Measurements from ENCODE around the gene HBP1. TPM values are rescaled to one million over a fixed set of nuclear protein-coding genes. Genes with fewer than 3 reads are reported as not detected.
"Not testable (repeated sequence)": the region's sequence is repeated elsewhere in the genome, so short reads cannot be mapped to it uniquely, and the experiment has no call there.

HBP1 gene
- total RNA-seq, 1 donor from 2014 or later: 11.0 TPM

DNA sequence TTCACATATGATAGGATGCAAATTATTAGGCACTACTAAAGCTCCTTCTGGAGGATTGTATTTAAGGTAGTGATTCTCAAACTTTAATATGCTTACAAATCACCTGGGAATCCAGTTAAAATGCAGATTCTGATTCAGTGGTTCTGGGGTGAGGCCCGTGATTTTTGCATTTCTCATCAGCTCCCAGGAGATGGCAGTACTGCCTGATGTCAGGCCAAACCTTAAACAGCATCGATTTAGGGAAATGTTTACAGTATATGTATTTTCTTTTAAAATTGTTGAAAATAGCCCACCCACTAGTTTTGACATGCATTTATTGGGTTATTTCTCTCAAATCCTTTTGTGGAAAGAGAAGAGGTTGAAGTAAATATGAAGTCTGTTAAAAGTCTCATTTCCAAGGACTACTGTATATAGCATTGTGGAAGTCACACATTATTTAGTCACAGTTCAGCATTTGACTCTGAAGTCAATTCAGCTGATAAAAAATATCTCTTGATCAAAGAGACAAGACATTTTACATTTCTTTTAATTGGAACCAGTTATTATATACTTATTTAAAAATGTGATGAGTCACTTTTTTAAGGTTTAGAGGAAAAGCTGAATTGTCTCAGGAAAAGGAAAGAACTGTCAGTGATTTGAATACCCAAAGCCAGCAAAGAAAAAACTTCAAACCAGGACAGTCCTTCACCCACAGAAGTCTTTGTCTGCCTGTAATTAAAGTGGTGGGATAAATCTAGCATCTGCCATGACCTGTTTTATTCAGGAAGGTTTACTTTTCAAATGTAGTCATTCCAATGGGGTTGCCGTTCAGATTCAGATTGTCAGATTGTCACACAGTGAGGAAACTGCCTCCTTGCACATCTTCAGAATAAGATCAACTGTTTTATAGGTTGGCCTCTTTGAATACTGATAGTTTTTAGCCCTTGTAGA lies 21.1 kb upstream of the HBP1 start:
- Mint-ChIP-seq H3K27ac (no peak overlapping the region), H3K4me1 (peaks cover 5% of the 10 kb centered on the region), H3K9me3 (no peaks in the 10 kb centered on the region), H3K4me3 (no peak overlapping the region), H3K27me3 (peaks cover 5% of the 10 kb centered on the region), H3K36me3 (ENCODE audit: low read depth) (no peaks in the 10 kb centered on the region)
- DNase-seq: peak; percentile 76
- intact Hi-C loops (cut with micrococcal nuclease): loop anchor here (2.0 kb wide), 1 partner anchor 577 kb away; no protein-coding TSS in a partner anchor

DNA sequence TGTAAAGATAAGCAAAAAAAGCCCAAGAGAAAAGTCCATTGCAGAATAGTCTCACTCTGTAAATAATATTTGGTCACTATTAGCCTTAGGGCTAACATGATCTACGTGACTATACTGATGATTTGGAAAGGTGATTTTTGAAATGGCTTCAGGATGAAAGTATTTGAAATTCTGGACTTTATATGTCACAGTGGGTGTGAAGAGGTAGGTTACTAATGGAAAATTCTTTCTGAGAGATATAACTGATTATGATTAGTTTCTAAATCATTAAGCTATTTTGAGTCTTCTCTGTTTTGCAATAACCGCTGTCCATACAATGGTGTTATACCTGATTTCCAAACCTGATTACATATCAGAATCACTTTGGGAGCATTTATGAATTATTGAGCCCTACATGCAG lies 20.1 kb upstream of the HBP1 start:
- intact Hi-C loops (cut with micrococcal nuclease): no loop called here
- no peaks in the 10 kb centered on the region for H3K9me3 Mint-ChIP-seq
- no peak overlapping the region for H3K4me3 Mint-ChIP-seq
- peaks cover 5% of the 10 kb centered on the region for H3K27me3 Mint-ChIP-seq
- H3K27ac Mint-ChIP-seq: no peak overlapping the region
- H3K36me3 Mint-ChIP-seq (ENCODE audit: low read depth): no peaks in the 10 kb centered on the region
- DNase-seq: no peak
- peaks cover 5% of the 10 kb centered on the region for H3K4me1 Mint-ChIP-seq

DNA sequence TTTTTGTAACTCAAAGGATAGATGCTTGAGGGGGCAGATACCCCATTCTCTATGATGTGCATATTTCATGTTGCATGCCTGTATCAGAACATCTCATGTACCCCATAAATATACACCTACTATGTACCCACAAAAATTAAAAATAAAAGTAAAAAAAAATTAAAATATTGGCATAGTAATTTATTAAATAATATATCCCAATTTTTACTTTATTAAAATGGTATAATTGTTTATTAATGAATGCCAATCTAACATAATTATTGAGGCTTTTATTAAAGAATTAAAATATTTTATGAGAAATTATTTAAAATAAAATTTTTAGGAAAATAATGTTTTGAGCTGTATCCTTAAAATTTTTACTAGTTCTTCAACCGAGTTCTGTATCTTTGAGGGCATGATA lies 18.9 kb upstream of the HBP1 start:
- intact Hi-C loops (cut with micrococcal nuclease): loop anchor here (1.0 to 2.0 kb wide), 3 partner anchors 19 to 357 kb away; partner anchors contain the start of gene HBP1
- Mint-ChIP-seq H3K36me3 (ENCODE audit: low read depth) (no peaks in the 10 kb centered on the region), H3K4me1 (peaks cover 5% of the 10 kb centered on the region), H3K4me3 (no peak overlapping the region), H3K27me3 (peaks cover 7% of the 10 kb centered on the region), H3K9me3 (no peaks in the 10 kb centered on the region), H3K27ac (no peak overlapping the region)
- no peak for DNase-seq

DNA sequence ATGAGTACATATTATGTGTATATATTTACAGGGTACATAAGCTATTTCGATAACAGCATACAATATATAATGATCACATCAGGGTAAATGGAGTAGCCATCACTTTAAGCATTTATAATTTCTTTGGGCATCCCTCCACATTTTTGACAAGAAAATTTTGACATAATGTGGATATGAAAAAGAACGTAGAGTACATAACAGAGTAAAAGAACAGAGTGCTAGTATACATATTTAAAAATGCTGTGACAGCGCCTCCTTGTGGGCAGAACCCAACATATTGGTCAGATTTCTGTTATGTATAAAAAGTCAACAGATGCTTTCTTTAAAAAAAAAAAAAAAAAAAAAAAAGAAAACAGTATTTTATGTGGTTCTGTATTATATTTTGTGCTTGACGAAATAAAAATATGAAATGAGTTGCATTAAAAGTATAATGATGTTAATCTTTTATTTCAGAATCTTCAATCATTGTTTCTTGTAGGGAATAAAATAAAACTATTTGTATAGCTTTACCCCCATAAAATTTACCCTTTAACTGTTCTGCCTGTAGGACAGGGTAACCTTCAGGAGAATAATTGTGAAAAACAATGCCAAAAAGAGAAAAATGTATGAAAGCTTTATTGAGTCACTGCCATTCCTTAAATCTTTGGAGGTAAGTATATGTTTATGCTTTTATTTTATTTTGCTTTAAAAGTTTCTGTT lies 18.3 kb upstream of the HBP1 start:
- no peaks in the 10 kb centered on the region for H3K9me3 Mint-ChIP-seq
- peak; percentile 91 for DNase-seq
- H3K36me3 Mint-ChIP-seq (ENCODE audit: low read depth): no peaks in the 10 kb centered on the region
- H3K27me3 Mint-ChIP-seq: peaks cover 7% of the 10 kb centered on the region
- no peak overlapping the region for H3K27ac Mint-ChIP-seq
- intact Hi-C loops (cut with micrococcal nuclease): loop anchor here (1.0 to 2.0 kb wide), 3 partner anchors 18 to 357 kb away; partner anchors contain the start of gene HBP1
- H3K4me3 Mint-ChIP-seq: no peak overlapping the region
- peaks cover 5% of the 10 kb centered on the region for H3K4me1 Mint-ChIP-seq

DNA sequence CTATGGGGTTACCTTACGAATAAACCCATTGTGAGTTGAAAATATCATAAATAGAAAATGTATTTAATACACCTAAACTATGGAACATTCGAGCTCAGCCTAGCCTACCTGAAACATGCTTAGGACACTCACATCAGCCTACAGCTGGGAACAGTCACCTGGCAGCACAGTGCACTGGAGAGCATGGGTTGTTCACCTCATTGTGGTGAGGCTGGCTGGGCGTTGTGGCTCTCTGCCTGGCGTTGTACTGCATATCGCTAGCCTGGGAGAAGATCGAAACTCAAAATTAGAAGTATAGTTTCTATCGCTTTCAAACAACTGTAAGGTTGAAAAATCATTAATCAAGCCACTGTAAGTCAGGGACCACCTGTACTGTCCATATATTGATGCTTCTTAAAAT lies 17.3 kb upstream of the HBP1 start:
- intact Hi-C loops (cut with micrococcal nuclease): loop anchor here (2.0 kb wide), 1 partner anchor 17 kb away; the partner anchor contains the start of gene HBP1
- Mint-ChIP-seq H3K27ac (no peak overlapping the region), H3K27me3 (peaks cover 7% of the 10 kb centered on the region)

DNA sequence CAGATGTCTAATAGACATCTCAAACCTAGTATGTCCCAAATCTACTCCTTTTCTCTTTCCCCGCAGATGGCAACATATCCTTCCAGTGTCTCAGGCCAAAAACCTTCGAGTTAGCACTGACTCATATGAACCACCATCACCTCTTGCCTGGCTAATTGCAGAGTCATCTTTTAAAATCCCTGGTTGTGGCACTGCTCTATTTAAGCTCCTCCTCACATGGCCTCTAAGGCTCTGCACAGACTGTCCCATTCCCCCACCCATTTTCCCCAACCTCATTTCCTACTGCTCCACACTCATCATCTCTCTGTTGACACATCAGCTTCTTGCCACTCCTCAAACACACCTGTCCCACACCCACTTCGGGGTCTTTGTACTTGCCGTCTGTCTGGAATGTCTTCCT lies 16.8 kb upstream of the HBP1 start:
- Mint-ChIP-seq H3K27ac (no peak overlapping the region), H3K4me1 (peaks cover 5% of the 10 kb centered on the region), H3K27me3 (peaks cover 11% of the 10 kb centered on the region), H3K36me3 (ENCODE audit: low read depth) (no peaks in the 10 kb centered on the region), H3K9me3 (no peaks in the 10 kb centered on the region), H3K4me3 (no peak overlapping the region)
- intact Hi-C loops (cut with micrococcal nuclease): no loop called here
- no peak for DNase-seq

More for the DNA sequence above, 17.3 kb upstream of the HBP1 start:
- Mint-ChIP-seq H3K4me1 (peaks cover 5% of the 10 kb centered on the region), H3K36me3 (ENCODE audit: low read depth) (no peaks in the 10 kb centered on the region), H3K4me3 (no peak overlapping the region), H3K9me3 (no peaks in the 10 kb centered on the region)
- no peak for DNase-seq

DNA sequence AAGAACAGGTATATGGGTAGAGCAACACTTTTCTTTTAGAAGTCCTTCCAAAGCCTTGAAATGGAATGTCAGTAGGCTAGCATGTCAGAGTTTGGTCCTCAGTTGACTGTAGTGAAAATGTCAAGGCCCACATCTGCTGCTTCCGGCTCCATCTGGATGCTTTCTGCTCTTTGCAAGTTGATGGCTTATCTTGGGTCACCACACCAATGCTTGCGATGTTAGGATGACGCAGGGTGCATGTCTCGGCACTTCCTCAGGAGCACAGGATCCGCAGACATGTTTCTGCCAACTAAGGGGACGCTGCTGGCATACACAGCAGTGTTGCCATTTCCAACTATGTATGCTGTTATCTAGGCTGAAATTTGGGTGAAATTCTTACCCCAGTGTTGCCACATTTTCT lies 14.0 kb upstream of the HBP1 start:
- Mint-ChIP-seq H3K27me3 (peaks cover 20% of the 10 kb centered on the region), H3K4me3 (no peak overlapping the region), H3K27ac (no peak overlapping the region), H3K36me3 (ENCODE audit: low read depth) (no peaks in the 10 kb centered on the region), H3K4me1 (peaks cover 3% of the 10 kb centered on the region), H3K9me3 (no peaks in the 10 kb centered on the region)
- intact Hi-C loops (cut with micrococcal nuclease): no loop called here
- DNase-seq: no peak

DNA sequence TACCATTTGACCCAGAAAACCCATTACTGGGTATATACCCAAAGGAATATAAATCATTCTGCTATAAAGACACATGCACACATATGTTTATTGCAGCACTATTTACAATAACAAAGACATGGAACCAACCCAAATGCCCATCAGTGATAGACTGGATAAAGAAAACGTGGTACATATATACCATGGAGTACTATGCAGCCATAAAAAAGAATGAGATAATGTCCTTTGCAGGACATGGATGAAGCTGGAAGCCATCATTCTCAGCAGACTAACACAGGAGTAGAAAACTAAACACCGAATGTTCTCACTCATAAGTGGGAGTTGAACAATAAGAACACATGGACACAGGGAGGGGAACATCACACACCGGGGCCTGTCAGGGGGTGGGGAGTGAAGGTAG lies 13.1 kb upstream of the HBP1 start:
- intact Hi-C loops (cut with micrococcal nuclease); H3K36me3 Mint-ChIP-seq (ENCODE audit: low read depth); H3K4me3 Mint-ChIP-seq; H3K9me3 Mint-ChIP-seq; H3K27ac Mint-ChIP-seq; DNase-seq; H3K4me1 Mint-ChIP-seq: not testable (repeated sequence)
- peaks cover 20% of the 10 kb centered on the region for H3K27me3 Mint-ChIP-seq

DNA sequence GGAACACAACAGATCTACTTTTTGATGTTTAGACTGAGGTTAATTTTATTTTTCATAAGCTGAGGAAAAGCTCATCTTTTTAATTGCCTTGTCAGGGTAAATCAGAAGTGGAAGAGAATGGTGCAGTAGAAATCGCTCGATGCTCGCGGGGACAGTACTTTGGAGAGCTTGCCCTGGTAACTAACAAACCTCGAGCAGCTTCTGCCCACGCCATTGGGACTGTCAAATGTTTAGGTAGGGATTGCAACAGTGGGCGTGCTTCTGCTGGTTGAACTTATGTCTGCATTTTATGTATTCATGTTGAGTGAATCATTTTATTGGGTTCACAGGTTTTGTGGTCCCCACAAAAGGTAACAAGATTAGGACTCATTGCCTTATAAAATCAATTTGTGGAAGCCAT lies 11.7 kb upstream of the HBP1 start:
- Mint-ChIP-seq H3K9me3 (no peaks in the 10 kb centered on the region), H3K4me3 (no peak overlapping the region), H3K27me3 (peaks cover 17% of the 10 kb centered on the region), H3K36me3 (ENCODE audit: low read depth) (no peaks in the 10 kb centered on the region), H3K4me1 (peaks cover under 1% of the 10 kb centered on the region), H3K27ac (no peak overlapping the region)
- intact Hi-C loops (cut with micrococcal nuclease): no loop called here
- DNase-seq: no peak

DNA sequence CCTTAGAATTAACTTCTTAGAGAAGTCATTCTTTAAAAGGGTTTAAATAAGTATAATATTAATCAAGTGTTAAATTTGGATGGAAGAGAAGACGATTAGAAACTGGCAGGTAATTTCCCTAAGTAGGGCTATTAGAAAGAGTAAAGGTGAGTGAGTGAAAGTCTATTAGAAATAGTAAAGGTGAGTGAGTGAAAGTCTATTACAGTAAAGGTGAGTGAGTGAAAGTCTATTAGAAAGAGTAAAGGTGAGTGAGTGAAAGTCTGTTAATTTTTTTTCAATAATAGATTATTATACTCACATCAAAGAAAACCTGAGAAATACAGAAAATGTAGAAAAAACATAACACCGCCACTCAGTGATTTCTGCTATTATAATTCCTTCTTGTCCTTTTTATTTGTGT lies 10.8 kb upstream of the HBP1 start:
- H3K4me3 Mint-ChIP-seq: no peak overlapping the region
- H3K36me3 Mint-ChIP-seq (ENCODE audit: low read depth): no peaks in the 10 kb centered on the region
- intact Hi-C loops (cut with micrococcal nuclease): no loop called here
- H3K27me3 Mint-ChIP-seq: peaks cover 16% of the 10 kb centered on the region
- DNase-seq: no peak
- H3K27ac Mint-ChIP-seq: no peak overlapping the region
- no peaks in the 10 kb centered on the region for H3K4me1 Mint-ChIP-seq
- H3K9me3 Mint-ChIP-seq: no peaks in the 10 kb centered on the region

DNA sequence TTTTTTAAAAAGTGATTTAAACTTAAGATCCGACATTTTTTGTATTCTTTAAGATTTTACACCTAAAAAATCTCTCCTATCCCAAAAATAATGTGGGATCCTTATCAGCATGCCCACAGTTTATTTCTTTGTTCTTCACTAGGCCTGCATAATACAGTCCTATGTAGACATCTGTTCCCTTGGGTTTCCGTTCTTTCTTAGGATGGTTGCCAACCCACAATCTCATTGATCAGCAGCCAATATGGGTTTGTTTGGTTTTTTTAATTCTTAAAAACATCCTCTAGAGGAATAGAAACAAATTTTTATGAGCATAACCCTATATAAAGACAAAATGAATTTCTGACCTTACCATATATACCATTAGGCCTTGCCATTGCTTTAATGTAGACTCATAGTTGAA lies 8.4 kb upstream of the HBP1 start:
- Mint-ChIP-seq H3K36me3 (ENCODE audit: low read depth) (no peaks in the 10 kb centered on the region), H3K9me3 (no peaks in the 10 kb centered on the region), H3K27ac (no peak overlapping the region), H3K4me3 (no peak overlapping the region), H3K27me3 (peaks cover 21% of the 10 kb centered on the region), H3K4me1 (no peaks in the 10 kb centered on the region)
- intact Hi-C loops (cut with micrococcal nuclease): no loop called here
- no peak for DNase-seq

DNA sequence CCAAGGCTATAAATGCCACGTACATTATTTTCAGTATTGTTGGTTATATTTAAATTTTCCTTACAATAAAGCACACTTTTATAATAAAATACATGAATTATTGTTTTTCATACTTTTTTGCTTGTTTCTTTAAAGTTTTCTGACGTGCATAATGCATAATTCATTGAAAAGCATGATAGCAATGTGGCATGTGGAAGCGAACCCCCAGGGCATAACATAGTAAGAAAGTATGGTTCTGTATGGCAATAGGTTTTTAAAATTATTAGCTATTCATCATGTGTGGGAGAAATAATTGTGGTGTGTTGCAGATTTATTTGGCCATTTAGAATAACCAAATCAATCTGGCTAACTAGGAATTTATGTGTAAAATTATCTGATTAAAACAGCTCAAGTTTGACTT lies 7.4 kb upstream of the HBP1 start:
- no peaks in the 10 kb centered on the region for H3K4me1 Mint-ChIP-seq
- peaks cover 27% of the 10 kb centered on the region for H3K27me3 Mint-ChIP-seq
- no peak for DNase-seq
- intact Hi-C loops (cut with micrococcal nuclease): no loop called here
- H3K9me3 Mint-ChIP-seq: no peaks in the 10 kb centered on the region
- no peaks in the 10 kb centered on the region for H3K36me3 Mint-ChIP-seq (ENCODE audit: low read depth)
- no peak overlapping the region for H3K27ac Mint-ChIP-seq
- no peak overlapping the region for H3K4me3 Mint-ChIP-seq

DNA sequence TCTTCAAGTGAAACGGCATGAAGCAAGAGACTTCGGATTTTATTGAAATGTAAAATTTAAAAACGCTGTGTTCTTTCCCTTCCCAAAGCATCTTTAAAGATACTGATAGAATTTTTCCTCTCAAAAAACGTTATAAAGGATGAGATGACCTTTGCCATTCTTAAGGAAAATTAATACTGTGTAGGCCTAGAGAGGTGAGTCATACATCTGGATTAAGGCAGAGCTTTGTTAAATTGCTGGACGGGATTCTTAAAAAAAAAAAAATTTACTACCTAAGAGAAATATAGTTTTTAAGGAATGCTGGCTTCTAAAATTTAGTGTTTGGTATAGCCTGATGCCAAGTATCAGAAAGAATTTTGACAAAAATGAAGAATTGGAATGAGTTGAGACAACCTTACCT lies 6.3 kb upstream of the HBP1 start:
- H3K27ac Mint-ChIP-seq: no peak overlapping the region
- no peaks in the 10 kb centered on the region for H3K9me3 Mint-ChIP-seq
- peaks cover 3% of the 10 kb centered on the region for H3K4me1 Mint-ChIP-seq
- DNase-seq: no peak
- intact Hi-C loops (cut with micrococcal nuclease): no loop called here
- no peak overlapping the region for H3K4me3 Mint-ChIP-seq
- H3K27me3 Mint-ChIP-seq: peaks cover 19% of the 10 kb centered on the region
- H3K36me3 Mint-ChIP-seq (ENCODE audit: low read depth): no peaks in the 10 kb centered on the region

DNA sequence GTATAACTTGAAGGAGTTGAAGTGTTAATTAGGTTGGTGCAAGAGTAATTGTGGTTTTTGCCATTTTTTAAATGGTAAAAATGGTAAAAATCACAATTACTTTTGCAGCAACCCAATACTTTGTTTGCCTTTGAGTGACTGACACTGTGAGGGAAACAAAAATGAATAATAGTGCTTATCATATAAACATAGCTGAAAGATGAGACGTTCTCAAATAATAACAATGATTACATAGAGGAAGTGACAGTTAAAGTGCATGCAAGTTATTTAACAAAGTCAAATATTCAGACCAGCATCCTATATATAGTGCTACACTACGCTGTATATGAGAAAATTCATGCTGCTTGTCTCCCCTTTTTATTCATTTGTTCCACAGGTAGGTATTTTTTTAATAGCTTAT lies 4.7 kb upstream of the HBP1 start:
- intact Hi-C loops (cut with micrococcal nuclease): no loop called here
- H3K27me3 Mint-ChIP-seq: peaks cover 15% of the 10 kb centered on the region

More for the DNA sequence above, 4.7 kb upstream of the HBP1 start:
- Mint-ChIP-seq H3K9me3 (no peaks in the 10 kb centered on the region), H3K36me3 (ENCODE audit: low read depth) (peaks cover 3% of the 10 kb centered on the region), H3K27ac (no peak overlapping the region), H3K4me1 (peaks cover 14% of the 10 kb centered on the region), H3K4me3 (no peak overlapping the region)
- no peak for DNase-seq
